Type B pancreatic cell (in vitro differentiated cells): ENCODE data around the gene LRCOL1. TPM values are rescaled to one million over a fixed set of nuclear protein-coding genes. Genes with fewer than 3 reads are reported as not detected.

Experiments
- DNase-seq: peaks from one replicate; pipeline ENCODE4 v3.0.0; 2021; ENCODE audit warnings: mixed read lengths; ENCODE audit not compliant: unreplicated experiment; ENCODE audit errors: extremely low spot score
- H3K27ac Mint-ChIP-seq: 2 replicates; pipeline ENCODE4 v1.8.0; 2021; ENCODE audit warnings: mild to moderate bottlenecking, mixed read lengths
- H3K27me3 Mint-ChIP-seq: 2 replicates; pipeline ENCODE4 v1.8.0; 2021; ENCODE audit warnings: mixed read lengths
- H3K36me3 Mint-ChIP-seq: 2 replicates; pipeline ENCODE4 v1.8.0; 2021; ENCODE audit warnings: mixed read lengths
- H3K4me1 Mint-ChIP-seq: one replicate; pipeline ENCODE4 v1.8.0; 2021; ENCODE audit warnings: mixed read lengths; ENCODE audit not compliant: unreplicated experiment
- H3K4me3 Mint-ChIP-seq: 2 replicates; pipeline ENCODE4 v1.8.0; 2021; ENCODE audit warnings: mild to moderate bottlenecking, mixed read lengths
- H3K9me3 Mint-ChIP-seq: 2 replicates; pipeline ENCODE4 v1.8.0; 2021; ENCODE audit warnings: mixed read lengths
- total RNA-seq: library from RNA; stranded (reverse); gene quantifications from 2 replicates; pipeline ENCODE4 v1.2.1, GENCODE V29; 2021; ENCODE audit warnings: low replicate concordance
- TF ChIP-seq, protein P1 (sequence below): fragments of 200-600 bp; sonication (generic); conservative IDR thresholded peaks from 2 replicates; pipeline ENCODE4 v1.5.0; 2021; ENCODE audit warnings: antibody characterized with exemption, mild to moderate bottlenecking

Gene LRCOL1
- total RNA-seq, 1 donor from 2014 or later = not detected

DNA sequence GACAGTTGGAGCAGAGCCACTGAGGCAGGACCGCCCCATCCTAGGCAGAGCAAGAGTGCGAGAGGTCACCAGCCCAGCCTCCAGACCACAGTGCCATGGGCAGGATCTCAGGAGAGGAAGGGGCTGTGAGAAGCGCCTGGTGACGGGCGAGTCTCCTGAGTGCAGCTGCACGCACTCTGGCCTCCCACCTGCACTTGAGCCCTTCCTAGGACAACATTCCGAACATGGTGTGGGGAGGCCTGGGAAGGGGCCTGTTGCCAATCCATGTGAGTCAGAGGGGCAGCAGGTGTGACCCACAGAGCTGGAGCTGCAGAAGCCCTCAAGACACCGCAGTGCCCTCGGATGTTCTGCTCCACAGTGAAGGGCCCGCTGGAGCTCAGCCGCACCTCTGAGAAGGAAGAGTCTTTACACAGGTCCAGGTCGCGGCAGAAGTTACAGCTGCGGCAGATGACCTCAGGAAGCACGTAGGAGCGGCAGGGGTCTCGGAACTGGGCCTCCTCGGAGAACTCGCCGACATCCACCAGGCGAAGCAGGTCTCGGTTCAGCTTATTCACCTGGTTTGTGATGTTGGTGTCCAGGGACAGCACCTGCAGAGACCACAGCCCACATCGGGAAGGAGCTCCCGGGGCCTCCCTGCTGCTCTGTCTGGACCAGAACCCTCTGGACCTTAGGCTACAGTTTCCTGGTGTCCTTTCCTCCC, 15.5 kb upstream of the LRCOL1 start:
- Mint-ChIP-seq H3K4me3 (no peak overlapping the region), H3K27me3 (peaks cover 4% of the 10 kb centered on the region), H3K36me3 (peaks cover 26% of the 10 kb centered on the region), H3K4me1 (peaks cover 16% of the 10 kb centered on the region), H3K9me3 (no peaks in the 10 kb centered on the region), H3K27ac (no peak overlapping the region)
- TF ChIP-seq, protein P1, sequence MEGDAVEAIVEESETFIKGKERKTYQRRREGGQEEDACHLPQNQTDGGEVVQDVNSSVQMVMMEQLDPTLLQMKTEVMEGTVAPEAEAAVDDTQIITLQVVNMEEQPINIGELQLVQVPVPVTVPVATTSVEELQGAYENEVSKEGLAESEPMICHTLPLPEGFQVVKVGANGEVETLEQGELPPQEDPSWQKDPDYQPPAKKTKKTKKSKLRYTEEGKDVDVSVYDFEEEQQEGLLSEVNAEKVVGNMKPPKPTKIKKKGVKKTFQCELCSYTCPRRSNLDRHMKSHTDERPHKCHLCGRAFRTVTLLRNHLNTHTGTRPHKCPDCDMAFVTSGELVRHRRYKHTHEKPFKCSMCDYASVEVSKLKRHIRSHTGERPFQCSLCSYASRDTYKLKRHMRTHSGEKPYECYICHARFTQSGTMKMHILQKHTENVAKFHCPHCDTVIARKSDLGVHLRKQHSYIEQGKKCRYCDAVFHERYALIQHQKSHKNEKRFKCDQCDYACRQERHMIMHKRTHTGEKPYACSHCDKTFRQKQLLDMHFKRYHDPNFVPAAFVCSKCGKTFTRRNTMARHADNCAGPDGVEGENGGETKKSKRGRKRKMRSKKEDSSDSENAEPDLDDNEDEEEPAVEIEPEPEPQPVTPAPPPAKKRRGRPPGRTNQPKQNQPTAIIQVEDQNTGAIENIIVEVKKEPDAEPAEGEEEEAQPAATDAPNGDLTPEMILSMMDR = no peak
- DNase-seq = no peak

DNA sequence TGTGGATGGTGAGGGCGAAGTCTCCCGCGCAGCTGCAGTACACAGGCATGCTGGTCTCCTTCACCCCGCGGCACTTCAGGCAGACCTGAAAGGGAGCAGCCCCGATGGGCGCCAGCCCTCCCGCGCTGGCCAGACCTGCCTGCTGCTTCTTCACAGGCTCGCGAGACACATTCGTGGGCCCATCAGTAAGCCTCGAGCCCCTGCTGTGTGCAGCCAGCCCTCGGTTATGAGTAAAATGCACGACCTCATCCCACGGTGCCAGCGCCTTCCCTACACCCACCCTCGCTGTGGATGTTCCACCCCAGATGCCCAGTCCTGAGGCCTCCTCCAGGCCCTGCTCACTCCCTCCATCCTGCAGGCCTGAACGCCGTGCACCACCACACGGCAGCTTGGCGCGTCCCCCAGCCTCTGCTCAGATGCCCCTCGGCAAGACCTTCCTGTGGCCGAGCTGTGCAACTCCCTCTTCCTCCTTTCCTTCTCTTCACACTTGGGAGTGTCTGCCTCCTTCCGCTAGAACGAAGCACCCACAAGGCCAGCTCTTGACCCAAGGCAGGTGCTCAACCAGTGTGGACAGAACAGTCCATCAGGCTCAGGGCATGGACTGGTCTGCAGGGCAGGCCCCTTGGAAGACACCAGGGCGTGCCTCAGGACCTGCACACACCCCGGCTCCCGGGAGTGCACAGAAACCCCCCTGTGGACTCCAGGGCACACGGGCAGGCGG, 14.7 kb upstream of the LRCOL1 start:
- Mint-ChIP-seq H3K9me3 (no peaks in the 10 kb centered on the region), H3K4me1 (peaks cover 16% of the 10 kb centered on the region)

DNA sequence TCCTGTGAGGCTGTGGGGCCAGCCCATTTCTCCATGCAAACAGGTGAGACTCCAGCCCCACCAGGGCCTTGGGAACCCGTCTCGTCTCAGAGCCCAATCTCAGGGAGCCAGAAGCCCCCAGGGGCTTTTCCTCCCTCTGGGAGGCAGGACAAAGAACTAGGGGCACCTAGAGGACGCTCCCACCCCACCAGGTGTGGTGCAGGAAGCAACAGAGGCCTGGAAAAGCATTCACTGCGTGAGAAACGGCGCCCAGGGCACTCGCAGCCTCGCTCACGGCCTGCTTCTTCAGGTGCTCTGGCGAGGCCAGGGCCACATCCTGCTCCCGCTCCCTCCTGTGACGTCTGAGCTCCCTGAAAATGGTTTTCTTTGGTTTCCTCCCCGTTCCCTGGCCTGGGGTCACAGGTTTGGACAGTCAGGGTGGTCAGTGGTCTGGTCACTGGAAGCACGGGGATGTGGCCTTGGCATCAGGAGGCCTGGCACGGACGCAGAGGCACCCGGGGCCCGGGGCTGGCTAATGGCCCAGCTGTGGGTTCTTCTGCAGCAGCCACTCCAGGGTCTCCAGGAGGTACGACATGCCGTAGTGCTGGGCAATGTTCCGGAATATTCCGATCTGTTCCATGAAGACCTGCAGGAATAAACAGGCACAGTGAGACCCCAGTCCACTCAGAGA, 13.9 kb upstream of the LRCOL1 start:
- Mint-ChIP-seq H3K27me3 (peaks cover 6% of the 10 kb centered on the region), H3K27ac (no peak overlapping the region), H3K4me1 (peaks cover 16% of the 10 kb centered on the region), H3K9me3 (no peaks in the 10 kb centered on the region), H3K36me3 (peaks cover 12% of the 10 kb centered on the region), H3K4me3 (no peak overlapping the region)
- TF ChIP-seq, protein P1 = no peak
- DNase-seq = no peak

More for the DNA sequence above, 14.7 kb upstream of the LRCOL1 start:
- no peak overlapping the region for H3K4me3 Mint-ChIP-seq
- TF ChIP-seq, protein P1 = no peak
- peaks cover 6% of the 10 kb centered on the region for H3K27me3 Mint-ChIP-seq
- DNase-seq = peak; percentile 62
- H3K36me3 Mint-ChIP-seq = peaks cover 18% of the 10 kb centered on the region
- no peak overlapping the region for H3K27ac Mint-ChIP-seq

DNA sequence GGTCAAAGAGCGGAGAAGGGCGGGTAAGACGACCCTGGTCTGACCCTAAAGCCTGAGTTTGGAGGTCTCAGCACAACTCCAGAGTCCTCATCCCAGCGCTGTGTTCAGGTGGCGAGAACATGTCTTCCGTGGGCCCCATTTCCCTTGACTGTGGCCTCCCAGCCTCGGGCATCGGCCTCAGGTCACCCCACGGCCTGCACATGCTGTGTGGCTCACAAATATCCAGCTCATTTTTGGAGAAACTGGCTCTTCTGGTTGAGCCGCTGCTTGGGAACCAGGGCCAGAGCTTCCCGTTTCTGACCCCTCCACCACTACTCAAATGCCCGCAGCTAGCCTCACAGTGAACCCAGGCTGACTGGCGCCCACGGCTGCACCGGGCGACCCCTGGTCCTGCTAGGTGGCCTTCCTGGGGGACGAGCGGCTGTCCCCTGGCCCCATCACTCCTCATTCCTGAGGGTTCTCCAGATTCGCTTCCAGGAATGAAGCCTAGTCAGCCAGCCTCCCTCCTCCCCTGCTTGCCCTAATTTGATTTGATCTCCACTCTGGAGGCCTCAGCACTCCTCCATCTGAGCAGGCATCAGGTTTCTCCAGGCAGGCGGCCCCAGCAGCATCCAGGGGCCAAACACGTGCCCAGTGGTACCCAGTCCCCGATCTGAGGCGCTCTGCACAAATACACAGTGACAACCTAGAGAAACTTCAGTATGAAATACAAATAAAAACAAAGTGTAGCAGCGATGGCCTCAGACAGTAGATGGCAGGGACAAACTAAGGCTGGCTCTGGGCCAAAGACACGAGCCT, 12.9 kb upstream of the LRCOL1 start:
- DNase-seq = peak; percentile 73
- peaks cover 16% of the 10 kb centered on the region for H3K4me1 Mint-ChIP-seq
- H3K9me3 Mint-ChIP-seq = no peaks in the 10 kb centered on the region
- H3K27me3 Mint-ChIP-seq = peaks cover 6% of the 10 kb centered on the region
- H3K36me3 Mint-ChIP-seq = peaks cover 3% of the 10 kb centered on the region
- H3K27ac Mint-ChIP-seq = peak overlapping the region; percentile 94
- peak overlapping the region; percentile 68 for H3K4me3 Mint-ChIP-seq
- TF ChIP-seq, protein P1 = no peak

DNA sequence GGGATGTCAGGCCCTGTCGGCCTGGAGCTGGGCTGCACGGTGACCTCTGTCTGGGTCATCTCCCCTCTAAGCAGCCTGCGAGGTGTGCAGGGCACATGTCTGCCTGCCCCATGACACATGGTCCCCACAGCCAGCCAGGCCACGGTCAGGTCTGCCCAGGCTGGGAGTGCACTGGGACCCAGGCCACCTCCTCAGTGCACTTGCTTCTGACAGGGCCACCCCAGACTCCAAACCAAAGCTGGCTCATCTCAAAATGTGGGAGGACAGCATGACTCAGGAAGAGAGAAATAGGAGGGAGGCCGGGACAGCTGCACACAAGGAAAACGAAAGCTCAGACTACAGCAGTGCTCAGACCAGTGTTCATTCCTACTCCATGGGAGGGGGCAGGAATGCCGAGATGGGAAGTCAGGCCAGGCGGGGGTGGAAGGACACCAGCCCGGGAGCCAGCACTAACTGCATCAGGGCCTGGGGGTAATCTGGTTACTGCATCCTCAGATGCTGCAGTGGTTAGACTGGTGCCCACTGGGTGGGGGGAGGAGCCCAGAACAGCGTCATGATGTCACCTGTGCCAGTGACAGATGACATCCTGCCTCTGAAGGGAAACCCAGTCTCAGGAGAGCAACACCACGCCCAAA, 12.2 kb upstream of the LRCOL1 start:
- Mint-ChIP-seq H3K4me3 (peak overlapping the region; percentile 66), H3K27ac (peak overlapping the region; percentile 94), H3K4me1 (peaks cover 21% of the 10 kb centered on the region), H3K36me3 (peaks cover 7% of the 10 kb centered on the region), H3K27me3 (peaks cover 13% of the 10 kb centered on the region), H3K9me3 (no peaks in the 10 kb centered on the region)
- TF ChIP-seq, protein P1 = no peak
- DNase-seq = peak; percentile 67
